BLaER1 treated with 17β-estradiol and CSF1 and Interleukin-3, amounts not matched to agents 10 nM and 100 nM (cell line): Measurements from ENCODE around the gene SLC43A1.

Experiments
- H3K27ac ChIP-seq, 11 experiments: shearing (Covaris generic); formaldehyde crosslinking; 2 replicates each; pipeline ENCODE4 v1.8.1; 2022
- H3K27me3 ChIP-seq, 11 experiments: shearing (Covaris generic); formaldehyde crosslinking; 2 replicates each; pipeline ENCODE4 v1.8.1; 2022
- H3K36me3 ChIP-seq, 11 experiments: shearing (Covaris generic); formaldehyde crosslinking; 2 replicates each; pipeline ENCODE4 v1.8.1; 2022
- H3K4me1 ChIP-seq, 10 experiments: shearing (Covaris generic); formaldehyde crosslinking; 2 replicates each; pipeline ENCODE4 v1.8.1; 2022
- H3K4me2 ChIP-seq, 11 experiments: shearing (Covaris generic); formaldehyde crosslinking; 2 replicates each; pipeline ENCODE4 v1.8.1; 2022
- H3K4me3 ChIP-seq, 10 experiments: shearing (Covaris generic); formaldehyde crosslinking; 2 replicates each; pipeline ENCODE4 v1.8.1; 2022
- H3K9ac ChIP-seq, 11 experiments: shearing (Covaris generic); formaldehyde crosslinking; 2 replicates each; pipeline ENCODE4 v1.8.1; 2022
- H3K9me3 ChIP-seq, 11 experiments: shearing (Covaris generic); formaldehyde crosslinking; replicated peaks in 1 of 11; 2 replicates each; pipeline ENCODE4 v1.8.1; 2022
- H4K20me1 ChIP-seq, 11 experiments: shearing (Covaris generic); formaldehyde crosslinking; 2 replicates each; pipeline ENCODE4 v1.8.1; 2022
- Cebpa-rat ChIP-seq, 11 experiments: shearing (Covaris generic); IDR thresholded peaks; 2 replicates each; pipeline ENCODE4 v1.8.1; 2022

The SLC43A1 gene

DNA sequence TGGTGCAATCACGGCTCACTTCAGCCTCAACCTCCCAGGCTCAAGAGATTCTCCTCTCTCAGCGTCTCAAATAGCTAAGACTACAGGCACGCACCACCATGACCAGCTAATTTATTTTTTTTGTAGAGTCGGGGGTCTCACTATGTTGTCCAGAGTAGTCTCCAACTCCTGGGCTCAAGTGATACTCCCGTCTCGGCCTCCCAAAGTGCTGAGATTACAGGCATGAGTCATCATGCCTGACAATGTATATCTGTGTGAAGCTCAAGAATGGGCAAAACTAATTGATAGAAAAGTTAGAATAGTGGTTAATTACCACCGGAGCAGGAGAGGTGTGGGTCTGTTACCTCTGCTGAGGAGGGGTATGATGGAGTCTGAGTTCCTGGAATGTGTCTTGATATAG lies 79.5 kb downstream of the SLC43A1 start:
- H3K4me1 ChIP-seq = peaks cover 13 to 45% (median 33%) of the 10 kb centered on the region in 10 experiments
- H3K4me3 ChIP-seq = no peak overlapping the region
- H3K9ac ChIP-seq = no peak overlapping the region
- no peaks in the 10 kb centered on the region for H3K36me3 ChIP-seq
- H3K9me3 ChIP-seq = no peaks in the 10 kb centered on the region
- H4K20me1 ChIP-seq = no peaks in the 10 kb centered on the region
- H3K4me2 ChIP-seq = no peak overlapping the region
- TF ChIP-seq Cebpa-rat (IDR thresholded peaks at IDR 0.05) = no peak
- H3K27me3 ChIP-seq = no peaks in the 10 kb centered on the region
- H3K27ac ChIP-seq = no peak overlapping the region

DNA sequence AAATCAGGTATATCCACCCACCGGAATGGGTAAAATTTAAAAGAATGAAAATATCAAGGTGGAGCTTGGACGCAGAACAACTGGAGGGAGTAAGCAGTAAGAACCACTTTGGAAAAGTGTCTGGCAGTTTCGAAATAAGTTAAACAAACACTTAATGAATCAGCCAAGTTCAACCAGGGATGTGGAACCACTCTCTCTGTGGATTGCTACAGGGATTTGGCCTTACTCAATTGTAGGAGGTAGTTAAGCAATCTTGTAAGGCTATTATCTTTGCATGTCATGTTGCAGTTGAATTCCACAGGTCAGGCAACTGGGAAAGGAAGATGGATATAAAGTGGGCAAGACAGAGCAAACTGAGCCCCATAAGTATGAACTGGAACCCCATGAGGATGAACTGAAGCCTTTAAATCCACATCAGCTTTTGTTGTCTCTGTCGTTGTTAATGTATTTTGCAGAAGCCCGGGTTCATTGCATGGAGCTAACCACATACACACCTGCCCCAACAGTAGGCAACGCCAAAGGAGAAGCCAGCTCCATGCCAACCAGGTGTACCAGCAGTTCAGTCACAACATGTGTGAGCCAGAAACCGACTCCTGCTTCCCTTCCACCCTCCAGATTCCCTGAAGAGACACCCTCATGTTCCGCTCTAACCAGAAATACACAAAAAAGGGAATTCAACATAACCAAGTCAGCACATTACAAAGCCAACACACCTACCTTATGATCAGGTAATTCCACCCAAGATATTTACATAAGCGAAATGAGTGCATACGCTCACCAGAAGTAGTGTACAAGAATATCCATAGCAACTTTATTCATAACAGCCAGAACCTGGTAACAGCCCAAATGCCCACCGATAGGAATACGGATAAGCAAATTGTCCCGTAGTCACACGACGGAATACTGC lies 80.6 kb downstream of the SLC43A1 start:
- Histone ChIP-seq H3K4me1 (peaks cover 13 to 57% (median 33%) of the 10 kb centered on the region in 10 experiments), H3K36me3 (no peaks in the 10 kb centered on the region), H3K9ac (no peak overlapping the region), H3K27me3 (no peaks in the 10 kb centered on the region), H3K9me3 (no peaks in the 10 kb centered on the region), H3K4me2 (peak overlapping the region in 6 of 11 experiments; percentile 3 to 86 (median 80); a peak in 10 of 22 replicates), H3K4me3 (no peak overlapping the region), H4K20me1 (no peaks in the 10 kb centered on the region), H3K27ac (peak overlapping the region in 1 of 11 experiments; percentile 17; a peak in 1 of 22 replicates)
- peak in 5 of 11 experiments; percentile 6 to 53 (median 41); a peak in 3 of 22 replicates for TF ChIP-seq Cebpa-rat (IDR thresholded peaks at IDR 0.05)
